ENCODE data around the gene ZC4H2.
"Not testable (repeated sequence)": the region's sequence is repeated elsewhere in the genome, so short reads cannot be mapped to it uniquely, and the experiment has no call there.

The ZC4H2 gene, protein sequence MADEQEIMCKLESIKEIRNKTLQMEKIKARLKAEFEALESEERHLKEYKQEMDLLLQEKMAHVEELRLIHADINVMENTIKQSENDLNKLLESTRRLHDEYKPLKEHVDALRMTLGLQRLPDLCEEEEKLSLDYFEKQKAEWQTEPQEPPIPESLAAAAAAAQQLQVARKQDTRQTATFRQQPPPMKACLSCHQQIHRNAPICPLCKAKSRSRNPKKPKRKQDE

DNA sequence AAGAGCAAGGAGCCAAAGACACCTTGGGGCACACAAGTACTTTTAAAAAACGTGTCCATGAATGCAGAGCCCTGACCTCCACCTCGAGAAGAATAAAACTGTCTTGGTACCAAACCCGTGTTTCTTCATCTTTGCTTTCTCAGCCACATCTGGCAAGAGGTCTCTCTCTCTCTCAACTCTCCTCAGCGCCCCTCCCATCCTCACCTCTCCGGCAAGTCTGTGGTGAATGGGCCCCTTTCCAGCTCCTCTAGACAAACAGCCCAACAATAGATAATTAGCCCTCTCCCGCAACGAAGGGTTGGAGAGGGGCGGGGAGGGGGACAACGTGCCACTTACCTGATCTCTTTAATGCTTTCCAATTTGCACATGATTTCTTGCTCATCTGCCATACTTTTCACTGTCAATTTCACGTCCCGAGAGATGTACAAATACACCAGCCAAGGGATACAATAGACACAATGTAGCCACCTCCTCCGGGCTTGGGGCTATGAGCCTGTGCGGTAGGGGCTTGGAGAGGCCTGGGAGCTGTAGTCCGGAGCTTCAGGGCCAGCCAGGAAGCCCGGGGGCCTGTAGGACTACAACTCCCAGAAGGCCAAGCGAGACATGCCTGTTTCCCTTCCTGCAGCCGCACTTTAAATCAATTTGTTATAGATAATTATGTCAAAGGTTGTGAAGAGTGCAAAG lies at the start of gene ZC4H2:
Gene ZC4H2 (minus strand): TSS at position 462 of the 684 bp plus-strand sequence. CDS start 73 bp downstream, at position 389.
- TF ChIP-seq, protein P1, sequence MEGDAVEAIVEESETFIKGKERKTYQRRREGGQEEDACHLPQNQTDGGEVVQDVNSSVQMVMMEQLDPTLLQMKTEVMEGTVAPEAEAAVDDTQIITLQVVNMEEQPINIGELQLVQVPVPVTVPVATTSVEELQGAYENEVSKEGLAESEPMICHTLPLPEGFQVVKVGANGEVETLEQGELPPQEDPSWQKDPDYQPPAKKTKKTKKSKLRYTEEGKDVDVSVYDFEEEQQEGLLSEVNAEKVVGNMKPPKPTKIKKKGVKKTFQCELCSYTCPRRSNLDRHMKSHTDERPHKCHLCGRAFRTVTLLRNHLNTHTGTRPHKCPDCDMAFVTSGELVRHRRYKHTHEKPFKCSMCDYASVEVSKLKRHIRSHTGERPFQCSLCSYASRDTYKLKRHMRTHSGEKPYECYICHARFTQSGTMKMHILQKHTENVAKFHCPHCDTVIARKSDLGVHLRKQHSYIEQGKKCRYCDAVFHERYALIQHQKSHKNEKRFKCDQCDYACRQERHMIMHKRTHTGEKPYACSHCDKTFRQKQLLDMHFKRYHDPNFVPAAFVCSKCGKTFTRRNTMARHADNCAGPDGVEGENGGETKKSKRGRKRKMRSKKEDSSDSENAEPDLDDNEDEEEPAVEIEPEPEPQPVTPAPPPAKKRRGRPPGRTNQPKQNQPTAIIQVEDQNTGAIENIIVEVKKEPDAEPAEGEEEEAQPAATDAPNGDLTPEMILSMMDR (IDR thresholded peaks at IDR 0.05; ENCODE audit: low read depth, low read length): no peak
- DNase-seq (ENCODE audit: extremely low read depth, low read depth): peak; percentile 30

DNA sequence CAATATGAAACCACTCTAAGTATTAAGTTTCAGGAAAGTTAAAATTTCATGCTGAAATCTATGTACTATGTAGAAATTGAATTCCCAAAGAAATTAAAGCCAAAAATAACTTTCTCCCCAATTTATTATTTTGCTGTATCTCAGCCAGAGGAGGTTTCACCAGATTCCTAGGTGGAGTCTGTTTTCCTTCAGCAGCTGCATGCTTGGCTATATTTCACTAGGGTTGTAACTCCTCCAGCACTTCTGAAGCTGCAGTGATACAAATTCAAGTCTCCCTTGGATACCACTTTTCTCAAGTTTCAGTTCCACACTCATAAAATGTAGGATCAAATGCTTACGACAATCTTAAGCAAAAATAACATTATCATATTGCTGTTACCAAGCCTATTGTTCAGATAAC lies 41.2 kb upstream of the ZC4H2 start:
- DNase-seq (ENCODE audit: extremely low read depth, low read depth): no peak
- TF ChIP-seq, protein P1 (IDR thresholded peaks at IDR 0.05; ENCODE audit: low read depth, low read length): no peak

DNA sequence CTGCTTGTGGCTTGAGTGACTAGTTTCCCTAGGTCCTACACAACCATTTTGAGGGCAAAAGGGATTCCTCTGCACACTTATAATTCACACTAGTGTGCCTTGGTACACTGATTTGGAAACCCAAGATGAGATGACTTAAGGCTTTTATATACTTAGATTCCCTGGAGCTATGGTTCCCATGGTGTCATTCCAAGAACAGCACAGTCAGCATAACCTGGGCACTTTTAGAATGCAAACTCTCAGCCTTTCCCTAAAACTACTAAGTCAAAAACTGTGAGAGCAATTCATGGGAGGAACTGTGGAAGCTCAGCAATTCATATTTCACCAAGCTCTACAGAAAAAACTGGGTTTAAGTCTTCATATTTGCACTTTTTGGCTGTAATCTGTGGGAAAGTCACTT lies 38.0 kb upstream of the ZC4H2 start:
- DNase-seq (ENCODE audit: extremely low read depth, low read depth): no peak

DNA sequence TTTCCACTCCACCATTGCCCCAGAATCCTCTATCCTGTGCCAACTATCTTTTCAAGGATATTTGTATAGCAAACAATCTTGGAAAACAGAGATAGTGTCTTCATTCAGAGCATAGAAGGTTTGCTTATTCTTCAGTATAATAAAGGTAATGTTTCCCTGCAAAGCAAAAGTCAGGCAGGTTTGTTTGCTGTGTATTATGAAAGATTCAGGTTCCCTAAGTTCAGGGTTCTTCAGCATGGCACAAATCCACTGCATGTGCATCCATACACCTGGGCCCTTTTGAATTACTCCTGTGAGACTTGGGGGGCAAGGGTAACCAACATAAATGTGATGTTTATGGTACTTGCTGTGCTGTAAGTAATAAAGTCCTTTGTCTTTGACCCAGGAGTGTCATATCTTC lies 33.2 kb upstream of the ZC4H2 start:
- TF ChIP-seq, protein P1 (IDR thresholded peaks at IDR 0.05; ENCODE audit: low read depth, low read length): no peak
- DNase-seq (ENCODE audit: extremely low read depth, low read depth): no peak

More for the DNA sequence above, 38.0 kb upstream of the ZC4H2 start:
- TF ChIP-seq, protein P1 (IDR thresholded peaks at IDR 0.05; ENCODE audit: low read depth, low read length): no peak

DNA sequence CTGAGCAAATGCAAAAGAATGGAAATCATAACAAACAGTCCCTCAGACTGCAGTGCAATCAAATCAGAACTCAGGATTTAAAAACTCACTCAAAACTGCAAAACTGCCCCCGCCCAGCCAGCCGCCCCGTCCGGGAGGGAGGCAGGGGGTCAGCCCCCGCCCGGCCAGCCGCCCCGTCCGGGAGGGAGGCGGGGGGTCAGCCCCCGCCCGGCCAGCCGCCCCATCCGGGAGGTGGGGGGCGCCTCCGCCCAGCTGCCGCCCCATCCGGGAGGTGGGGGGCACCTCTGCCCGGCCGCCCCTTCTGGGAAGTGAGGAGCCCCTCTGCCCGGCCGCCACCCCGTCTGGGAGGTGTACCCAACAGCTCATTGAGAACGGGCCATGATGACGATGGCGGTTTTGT lies 26.0 kb upstream of the ZC4H2 start:
- DNase-seq (ENCODE audit: extremely low read depth, low read depth): not testable (repeated sequence)

DNA sequence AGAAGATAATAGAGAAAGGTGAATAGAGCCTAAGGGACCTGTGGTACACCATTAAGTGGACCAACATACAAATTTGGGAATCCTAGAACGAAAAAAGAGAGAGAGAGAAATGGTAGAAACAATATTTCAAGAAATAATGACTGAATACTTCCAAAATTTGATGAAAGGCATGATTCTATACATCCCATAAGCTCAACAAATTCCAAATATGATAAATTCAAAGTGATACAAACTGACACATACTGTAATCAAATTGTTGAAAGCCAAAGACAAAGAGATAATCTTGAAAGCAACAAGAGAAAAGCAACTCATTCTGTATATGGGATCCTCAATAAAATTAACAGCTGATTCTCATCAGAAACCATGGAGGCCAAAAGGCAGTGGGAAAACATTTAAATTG lies 20.6 kb upstream of the ZC4H2 start:
- TF ChIP-seq, protein P1 (IDR thresholded peaks at IDR 0.05; ENCODE audit: low read depth, low read length): no peak

DNA sequence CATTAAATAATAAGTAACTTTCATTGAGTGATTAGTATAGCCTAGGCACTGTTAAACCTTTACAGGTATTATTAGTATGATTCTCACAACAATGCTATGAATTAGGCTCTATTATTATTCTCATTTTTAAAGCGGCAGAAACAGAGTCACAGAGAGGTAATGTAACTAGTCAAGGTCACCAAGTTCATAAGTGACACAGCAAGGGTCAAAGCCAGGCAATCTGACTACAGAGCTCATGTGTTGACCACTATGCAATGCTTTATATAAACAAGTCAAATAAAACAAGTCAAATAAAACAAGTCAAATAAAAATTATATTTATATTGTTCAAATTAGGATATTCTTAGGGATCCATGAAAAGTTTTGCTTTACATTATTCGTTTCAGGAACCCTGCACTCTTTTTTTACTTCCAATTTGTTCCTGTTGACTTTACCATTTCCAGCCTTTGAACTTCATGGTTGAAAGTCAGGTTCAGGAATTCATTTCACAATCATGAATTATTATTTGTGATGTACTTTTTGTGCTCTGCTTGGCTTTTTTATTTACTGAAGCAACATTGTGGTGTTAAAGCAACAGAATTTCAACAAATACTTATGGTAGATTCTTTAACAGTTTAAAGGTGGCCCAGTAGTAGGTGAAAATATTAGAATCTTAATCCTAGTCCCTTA lies 18.0 kb upstream of the ZC4H2 start:
- no peak for DNase-seq (ENCODE audit: extremely low read depth, low read depth)
- TF ChIP-seq, protein P1 (IDR thresholded peaks at IDR 0.05; ENCODE audit: low read depth, low read length): no peak

More for the DNA sequence above, 20.6 kb upstream of the ZC4H2 start:
- DNase-seq (ENCODE audit: extremely low read depth, low read depth): no peak

Data from AG09319 (cell line).